ENCODE data around the gene LRRC59. TPM values are rescaled to one million over a fixed set of nuclear protein-coding genes. Genes with fewer than 3 reads are reported as not detected.

The LRRC59 gene
- total RNA-seq, 1 experiment from 2014 or later: 106 TPM

- no peaks in the 10 kb centered on the region for H3K27me3 Mint-ChIP-seq (ENCODE audit: low read depth)
- no peaks in the 10 kb centered on the region for H3K79me1 ChIP-seq (ENCODE audit: insufficient read depth, low read depth, low read length, poor library complexity, severe bottlenecking)
- no CpG with 5 or more reads among the region's 3 CpGs for WGBS (ENCODE audit: extremely low coverage, insufficient read length, low lambda C conversion rate)
- H2AK5ac ChIP-seq (ENCODE audit: insufficient read length, low read length): no peak overlapping the region
- H3K9me3 Mint-ChIP-seq: no peaks in the 10 kb centered on the region
- H3K23ac ChIP-seq (ENCODE audit: insufficient read length, low read depth, low read length): no peak overlapping the region
- no peak overlapping the region for H2BK15ac ChIP-seq (ENCODE audit: low read depth, low read length)
- no peak overlapping the region for H3K56ac ChIP-seq (ENCODE audit: insufficient read length, low read depth, low read length)
- no peak overlapping the region for H2BK120ac ChIP-seq (ENCODE audit: low read depth, low read length, poor library complexity, severe bottlenecking)
- H4K5ac ChIP-seq (ENCODE audit: insufficient read length, low read depth, low read length): no peak overlapping the region
- no peak overlapping the region for H3T11ph ChIP-seq (ENCODE audit: low read length)
- H3K27ac ChIP-seq (ENCODE audit: insufficient read length, low read depth, low read length): no peak overlapping the region
- H3K4me2 ChIP-seq (ENCODE audit: insufficient read depth, insufficient read length, low read length): no peak overlapping the region
- no peak overlapping the region for H4K8ac ChIP-seq (replicated peaks; ENCODE audit: insufficient read length, low read depth, low read length)
- H4K91ac ChIP-seq (ENCODE audit: insufficient read length, low read depth, low read length): no peak overlapping the region
- no peak for DNase-seq
- no peak overlapping the region for H2AFZ ChIP-seq (ENCODE audit: low read length)
- no peak overlapping the region for H2BK5ac ChIP-seq (ENCODE audit: insufficient read length, low read length)
- H3K36me3 Mint-ChIP-seq (ENCODE audit: insufficient read depth in 1 of 3, low read depth in 3 of 3): no peaks in the 10 kb centered on the region
- H2BK12ac ChIP-seq (ENCODE audit: insufficient read length, low read depth, low read length): no peak overlapping the region
- no peak overlapping the region for H3K4ac ChIP-seq (ENCODE audit: low read depth, low read length)
- H3K79me2 ChIP-seq (ENCODE audit: insufficient read depth, low read length): no peaks in the 10 kb centered on the region
- no peaks in the 10 kb centered on the region for H4K20me1 ChIP-seq (ENCODE audit: control insufficient read depth, insufficient read depth, insufficient read length)
- H3K27ac Mint-ChIP-seq: no peak overlapping the region; a peak in 1 of 7 replicates
- H3K9ac ChIP-seq (ENCODE audit: extremely low read depth, insufficient read length, low read length): no peak overlapping the region
- peaks cover 11 to 12% of the 10 kb centered on the region in 2 experiments for H3K4me1 Mint-ChIP-seq
- H3K27me3 ChIP-seq (ENCODE audit: insufficient read depth, low read length): no peaks in the 10 kb centered on the region
- H3K4me3 Mint-ChIP-seq: no peak overlapping the region
- H2BK20ac ChIP-seq (ENCODE audit: low read depth, low read length, poor library complexity, severe bottlenecking): no peak overlapping the region
- H3K4me1 ChIP-seq (ENCODE audit: insufficient read depth, low read length): no peaks in the 10 kb centered on the region
- H3K18ac ChIP-seq (ENCODE audit: insufficient read length, low read depth, low read length): no peak overlapping the region
- TF ChIP-seq, protein P1, sequence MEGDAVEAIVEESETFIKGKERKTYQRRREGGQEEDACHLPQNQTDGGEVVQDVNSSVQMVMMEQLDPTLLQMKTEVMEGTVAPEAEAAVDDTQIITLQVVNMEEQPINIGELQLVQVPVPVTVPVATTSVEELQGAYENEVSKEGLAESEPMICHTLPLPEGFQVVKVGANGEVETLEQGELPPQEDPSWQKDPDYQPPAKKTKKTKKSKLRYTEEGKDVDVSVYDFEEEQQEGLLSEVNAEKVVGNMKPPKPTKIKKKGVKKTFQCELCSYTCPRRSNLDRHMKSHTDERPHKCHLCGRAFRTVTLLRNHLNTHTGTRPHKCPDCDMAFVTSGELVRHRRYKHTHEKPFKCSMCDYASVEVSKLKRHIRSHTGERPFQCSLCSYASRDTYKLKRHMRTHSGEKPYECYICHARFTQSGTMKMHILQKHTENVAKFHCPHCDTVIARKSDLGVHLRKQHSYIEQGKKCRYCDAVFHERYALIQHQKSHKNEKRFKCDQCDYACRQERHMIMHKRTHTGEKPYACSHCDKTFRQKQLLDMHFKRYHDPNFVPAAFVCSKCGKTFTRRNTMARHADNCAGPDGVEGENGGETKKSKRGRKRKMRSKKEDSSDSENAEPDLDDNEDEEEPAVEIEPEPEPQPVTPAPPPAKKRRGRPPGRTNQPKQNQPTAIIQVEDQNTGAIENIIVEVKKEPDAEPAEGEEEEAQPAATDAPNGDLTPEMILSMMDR (conservative IDR thresholded peaks at IDR 0.05): no peak
- H3K9me3 ChIP-seq (ENCODE audit: control insufficient read depth, low read depth, low read length): no peaks in the 10 kb centered on the region
- no peak overlapping the region for H3K14ac ChIP-seq (ENCODE audit: insufficient read depth, low read length)
- H3K23me2 ChIP-seq (ENCODE audit: insufficient read length, low read depth, low read length, poor library complexity, severe bottlenecking): no peaks in the 10 kb centered on the region
These were observed 46.2 kb upstream of the LRRC59 start for GRCh38 chr17:50443505-50443974.
